H7 (cell line): ENCODE measurements around the gene RAB29. TPM values are rescaled to one million over a fixed set of nuclear protein-coding genes. Genes with fewer than 3 reads are reported as not detected.

Source experiments
- DNase-seq: peaks from one replicate; pipeline ENCODE4 v3.0.0; 2012
- H3K27me3 ChIP-seq: 2 replicates; pipeline ENCODE4 v1.6.0; 2011; ENCODE audit warnings: mild to moderate bottlenecking, low read length; ENCODE audit not compliant: control insufficient read depth, insufficient read depth
- H3K36me3 ChIP-seq: replicated peaks from 2 replicates; pipeline ENCODE4 v1.5.1; 2011; ENCODE audit warnings: low read length; ENCODE audit not compliant: control insufficient read depth, insufficient read depth
- H3K4me3 ChIP-seq: 2 replicates; pipeline ENCODE4 v1.5.1; 2011; ENCODE audit warnings: low read depth, mild to moderate bottlenecking, control low read depth, low read length, moderate library complexity; ENCODE audit not compliant: insufficient read depth
- total RNA-seq: library from RNA; depleted of rRNA; stranded (reverse); fragments of >200 nt; shearing (Covaris generic); gene quantifications from 2 replicates; pipeline ENCODE4 v1.2.3, GENCODE V29; 2014

The RAB29 gene
- total RNA-seq, 1 experiment from 2014 or later: 7.6 TPM

DNA sequence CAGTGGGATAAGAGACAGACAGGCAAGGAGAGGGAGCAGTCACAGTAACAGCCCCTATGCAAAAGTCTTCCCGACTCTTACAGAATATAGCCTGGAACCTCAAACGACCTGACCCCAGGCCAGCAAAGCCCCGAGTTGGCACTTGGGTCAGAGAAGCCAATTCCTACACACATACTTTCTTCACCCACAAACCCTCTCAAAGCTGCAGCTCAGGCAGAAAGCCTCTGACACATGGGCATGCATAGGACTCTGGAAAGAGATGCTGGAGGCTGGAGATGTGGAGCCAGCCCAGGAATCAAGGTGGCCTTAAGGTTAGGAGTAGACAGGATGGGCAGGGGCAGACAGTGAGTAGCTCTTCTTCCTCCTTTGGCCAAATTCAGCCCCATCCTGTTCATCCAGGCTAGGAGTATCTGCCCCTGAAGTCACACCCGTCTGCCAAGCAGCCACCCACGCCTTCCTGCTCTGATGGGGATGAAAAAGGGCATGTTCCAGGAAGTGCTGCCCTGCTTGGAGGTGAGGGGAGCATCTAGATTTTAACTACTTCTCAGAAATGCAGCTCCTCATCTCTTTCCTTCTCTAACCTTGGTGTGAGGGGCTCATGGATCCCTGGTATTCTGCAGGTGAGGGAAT lies 29.9 kb upstream of the RAB29 start:
- H3K27me3 ChIP-seq: no peaks in the 10 kb centered on the region
- no peak overlapping the region for H3K4me3 ChIP-seq
- no peak for DNase-seq
- H3K36me3 ChIP-seq: peaks cover 7% of the 10 kb centered on the region

DNA sequence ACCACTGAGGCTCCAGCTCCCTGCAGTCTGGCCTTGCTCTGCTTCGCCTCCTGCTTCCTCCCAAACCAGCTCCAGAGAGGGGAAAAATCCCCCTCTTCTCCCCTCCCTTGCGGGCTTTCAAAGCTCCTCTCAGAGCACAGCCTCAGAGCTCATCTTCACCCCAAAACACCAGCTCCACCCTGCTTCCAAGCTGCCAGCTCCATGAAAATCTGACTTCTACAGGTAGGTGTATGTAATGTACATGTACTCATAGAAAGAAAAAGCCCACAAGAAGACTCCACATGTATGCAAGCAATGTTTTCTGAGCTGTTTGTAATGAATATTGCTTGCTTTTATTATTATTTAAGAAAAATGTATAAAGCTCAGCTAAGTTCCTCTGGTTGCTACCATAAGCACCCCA lies 29.3 kb upstream of the RAB29 start:
- H3K36me3 ChIP-seq: peaks cover 4% of the 10 kb centered on the region
- H3K27me3 ChIP-seq: no peaks in the 10 kb centered on the region

DNA sequence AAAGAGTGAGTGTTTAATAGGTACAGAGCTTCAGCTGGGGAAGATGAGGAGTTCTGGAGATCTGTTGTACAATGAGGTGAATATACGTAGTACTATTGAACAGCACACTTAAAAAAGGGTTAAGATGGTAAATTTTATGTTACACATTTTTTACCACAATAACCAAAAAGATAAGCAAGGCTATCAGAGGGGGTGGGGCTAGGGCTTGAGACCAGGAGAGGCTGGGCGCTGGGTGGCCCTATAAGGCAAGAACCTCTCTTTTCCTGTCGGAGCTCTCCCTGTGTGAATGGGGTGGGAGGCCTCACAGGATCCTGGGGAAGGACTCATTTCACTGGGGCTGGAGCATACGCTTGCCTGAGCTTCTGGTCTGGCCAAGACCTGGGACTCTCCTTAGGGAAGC lies 28.7 kb upstream of the RAB29 start:
- no peak for DNase-seq
- Histone ChIP-seq H3K27me3 (no peaks in the 10 kb centered on the region), H3K4me3 (no peak overlapping the region), H3K36me3 (peaks cover 3% of the 10 kb centered on the region)

More for the DNA sequence above, 29.3 kb upstream of the RAB29 start:
- no peak overlapping the region for H3K4me3 ChIP-seq
- no peak for DNase-seq

- Histone ChIP-seq H3K36me3 (peaks cover 12% of the 10 kb centered on the region), H3K4me3 (no peak overlapping the region), H3K27me3 (no peaks in the 10 kb centered on the region)
- DNase-seq: no peak
Measured at GRCh38 chr1:205802060-205802459, 26.8 kb upstream of the RAB29 start.

- DNase-seq: no peak
- Histone ChIP-seq H3K4me3 (no peak overlapping the region), H3K36me3 (peaks cover 14% of the 10 kb centered on the region), H3K27me3 (no peaks in the 10 kb centered on the region)
Measured at GRCh38 chr1:205800981-205801703, 25.9 kb upstream of the RAB29 start.

DNA sequence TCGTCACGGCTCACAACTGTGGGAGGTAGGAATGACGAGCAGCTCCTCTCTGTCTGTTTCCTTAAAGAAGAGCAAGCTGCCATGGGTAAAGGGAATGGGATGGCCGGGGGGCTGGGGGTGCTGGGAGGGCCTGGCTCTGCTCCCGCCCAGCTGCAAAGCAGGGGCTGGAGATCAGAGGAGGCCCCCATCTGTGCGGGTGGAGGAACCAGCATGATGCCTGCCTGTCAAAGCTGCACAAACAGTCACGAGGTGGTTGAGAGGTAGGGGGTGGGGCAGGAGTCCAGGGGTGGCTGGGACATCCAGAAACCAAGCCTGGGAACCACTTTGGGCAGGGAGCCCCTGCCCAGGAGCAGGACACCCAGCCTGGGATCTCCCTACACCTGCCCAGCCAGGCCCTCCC lies 25.1 kb upstream of the RAB29 start:
- no peaks in the 10 kb centered on the region for H3K27me3 ChIP-seq
- peak; percentile 52 for DNase-seq

DNA sequence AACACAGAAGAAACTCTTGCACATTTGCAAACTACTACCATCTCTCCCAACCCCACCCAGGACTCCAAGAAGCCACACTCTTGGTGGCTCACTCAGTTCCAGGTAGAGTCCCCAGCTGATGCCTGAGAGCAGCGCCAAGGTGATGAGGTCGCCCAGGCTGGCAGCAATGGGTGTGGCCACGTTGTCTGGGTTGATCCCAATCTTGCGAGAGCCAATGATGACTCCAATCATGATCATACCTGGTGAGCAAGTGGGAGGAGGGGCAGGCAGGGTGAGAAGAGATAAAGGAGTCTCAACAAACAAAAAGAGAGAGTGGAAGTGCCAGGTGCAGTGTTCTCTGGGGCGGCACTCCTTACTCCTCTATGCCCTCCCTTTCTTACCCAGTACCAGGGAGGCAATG lies 23.3 kb upstream of the RAB29 start:
- Histone ChIP-seq H3K4me3 (no peak overlapping the region), H3K36me3 (peaks cover 25% of the 10 kb centered on the region), H3K27me3 (no peaks in the 10 kb centered on the region)
- DNase-seq: no peak

More for the DNA sequence above, 25.1 kb upstream of the RAB29 start:
- H3K36me3 ChIP-seq: peaks cover 18% of the 10 kb centered on the region
- H3K4me3 ChIP-seq: no peak overlapping the region

GRCh38 chr1:205797168-205797567 lies 21.9 kb upstream of the RAB29 start:
- H3K36me3 ChIP-seq: peaks cover 25% of the 10 kb centered on the region
- no peak overlapping the region for H3K4me3 ChIP-seq
- H3K27me3 ChIP-seq: no peaks in the 10 kb centered on the region
- DNase-seq: no peak

- no peak for DNase-seq
- no peaks in the 10 kb centered on the region for H3K27me3 ChIP-seq
- H3K4me3 ChIP-seq: no peak overlapping the region
- peaks cover 26% of the 10 kb centered on the region for H3K36me3 ChIP-seq
Measured at GRCh38 chr1:205794011-205794730, 18.9 kb upstream of the RAB29 start.

GRCh38 chr1:205792961-205793673 lies 17.8 kb upstream of the RAB29 start:
- no peak for DNase-seq
- peaks cover 24% of the 10 kb centered on the region for H3K36me3 ChIP-seq
- no peak overlapping the region for H3K4me3 ChIP-seq
- no peaks in the 10 kb centered on the region for H3K27me3 ChIP-seq

DNA sequence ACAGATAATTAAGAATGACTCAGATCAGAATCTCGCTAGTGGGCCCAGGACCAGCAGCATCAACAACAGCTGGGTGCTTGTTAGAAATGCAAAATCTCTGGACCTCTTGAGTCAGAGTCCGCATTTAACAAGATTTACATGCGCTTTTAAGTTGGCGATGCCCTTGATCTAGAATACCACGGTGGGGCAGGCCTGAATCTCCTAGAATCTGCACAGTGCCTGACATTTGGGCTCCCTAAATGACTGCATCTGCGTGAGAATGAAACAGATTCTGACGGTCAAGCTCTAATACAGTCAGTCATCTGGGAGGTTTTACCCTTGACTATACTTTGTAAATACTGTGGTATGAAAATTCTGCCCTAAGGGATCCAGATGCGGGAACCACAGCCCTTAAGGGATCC lies 17.2 kb upstream of the RAB29 start:
- H3K36me3 ChIP-seq: peaks cover 21% of the 10 kb centered on the region
- H3K4me3 ChIP-seq: no peak overlapping the region
- no peak for DNase-seq
- no peaks in the 10 kb centered on the region for H3K27me3 ChIP-seq

GRCh38 chr1:205791568-205792180 lies 16.4 kb upstream of the RAB29 start:
- Histone ChIP-seq H3K36me3 (peaks cover 18% of the 10 kb centered on the region), H3K27me3 (no peaks in the 10 kb centered on the region), H3K4me3 (no peak overlapping the region)
- peak; percentile 86 for DNase-seq

- DNase-seq: no peak
- Histone ChIP-seq H3K27me3 (no peaks in the 10 kb centered on the region), H3K36me3 (peaks cover 5% of the 10 kb centered on the region), H3K4me3 (no peak overlapping the region)
Measured at GRCh38 chr1:205787287-205787916, 12.1 kb upstream of the RAB29 start.

DNA sequence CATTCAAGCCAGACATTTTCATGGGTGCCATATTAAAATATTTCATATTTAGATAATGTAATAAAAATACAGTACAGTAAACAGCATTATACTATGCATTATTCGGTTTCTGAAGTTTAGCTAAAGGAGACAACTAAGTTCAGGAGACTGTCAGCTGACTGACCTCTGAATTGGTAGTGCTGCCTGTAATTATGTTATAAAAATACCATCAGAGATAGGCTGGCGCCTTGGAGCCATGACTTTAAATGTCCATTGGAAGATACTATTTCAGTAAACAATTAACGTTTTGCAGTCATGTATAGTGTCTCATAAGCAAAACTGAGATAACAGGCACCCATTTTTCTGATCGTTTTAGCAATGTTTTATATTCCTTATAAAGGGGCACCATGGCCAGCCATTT lies 11.3 kb upstream of the RAB29 start:
- Histone ChIP-seq H3K4me3 (no peak overlapping the region), H3K36me3 (peaks cover 5% of the 10 kb centered on the region), H3K27me3 (no peaks in the 10 kb centered on the region)
- DNase-seq: no peak
